GM10847 (cell line): ENCODE data around the gene RFLNA.

Source experiments
- POLR2A ChIP-seq: IDR thresholded peaks from 2 replicates; pipeline ENCODE4 v1.6.1; 2011; ENCODE audit not compliant: insufficient read length; ENCODE audit errors: extremely low read depth

The RFLNA gene

GRCh38 chr12:124348659-124349380, 53.9 kb downstream of the RFLNA start:
- TF ChIP-seq POLR2A: no peak

GRCh38 chr12:124350491-124350890, 55.6 kb downstream of the RFLNA start:
- TF ChIP-seq POLR2A: no peak

GRCh38 chr12:124351422-124351821, 56.5 kb downstream of the RFLNA start:
- TF ChIP-seq POLR2A: no peak

GRCh38 chr12:124352257-124352656, 57.4 kb downstream of the RFLNA start:
- no peak for TF ChIP-seq POLR2A

- TF ChIP-seq POLR2A: no peak
Measured at GRCh38 chr12:124352839-124353238, 57.9 kb downstream of the RFLNA start.

GRCh38 chr12:124354400-124354799, 59.5 kb downstream of the RFLNA start:
- TF ChIP-seq POLR2A: no peak

- no peak for TF ChIP-seq POLR2A
Measured at GRCh38 chr12:124356221-124356620, 61.3 kb downstream of the RFLNA start.

- no peak for TF ChIP-seq POLR2A
Measured at GRCh38 chr12:124357616-124358015, 62.7 kb downstream of the RFLNA start.

- TF ChIP-seq POLR2A: no peak
Measured at GRCh38 chr12:124358572-124358971, 63.7 kb downstream of the RFLNA start.

GRCh38 chr12:124359671-124360581, 65.0 kb downstream of the RFLNA start:
- TF ChIP-seq POLR2A: no peak

- no peak for TF ChIP-seq POLR2A
Measured at GRCh38 chr12:124361074-124361970, 66.4 kb downstream of the RFLNA start.

GRCh38 chr12:124361996-124362395, 67.1 kb downstream of the RFLNA start:
- TF ChIP-seq POLR2A: no peak

GRCh38 chr12:124363353-124363965, 68.6 kb downstream of the RFLNA start:
- no peak for TF ChIP-seq POLR2A

GRCh38 chr12:124364543-124364942, 69.7 kb downstream of the RFLNA start:
- TF ChIP-seq POLR2A: no peak
